Measurements from ENCODE around the gene NUBPL. TPM values are rescaled to one million over a fixed set of nuclear protein-coding genes. Genes with fewer than 3 reads are reported as not detected.
A peak's percentile ranks its signal among the peaks of the same experiment; 100 is the strongest.

NUBPL gene
- total and polyA plus RNA-seq, 12 donors: 3.6 to 27.3 (median 16.9) TPM

DNA sequence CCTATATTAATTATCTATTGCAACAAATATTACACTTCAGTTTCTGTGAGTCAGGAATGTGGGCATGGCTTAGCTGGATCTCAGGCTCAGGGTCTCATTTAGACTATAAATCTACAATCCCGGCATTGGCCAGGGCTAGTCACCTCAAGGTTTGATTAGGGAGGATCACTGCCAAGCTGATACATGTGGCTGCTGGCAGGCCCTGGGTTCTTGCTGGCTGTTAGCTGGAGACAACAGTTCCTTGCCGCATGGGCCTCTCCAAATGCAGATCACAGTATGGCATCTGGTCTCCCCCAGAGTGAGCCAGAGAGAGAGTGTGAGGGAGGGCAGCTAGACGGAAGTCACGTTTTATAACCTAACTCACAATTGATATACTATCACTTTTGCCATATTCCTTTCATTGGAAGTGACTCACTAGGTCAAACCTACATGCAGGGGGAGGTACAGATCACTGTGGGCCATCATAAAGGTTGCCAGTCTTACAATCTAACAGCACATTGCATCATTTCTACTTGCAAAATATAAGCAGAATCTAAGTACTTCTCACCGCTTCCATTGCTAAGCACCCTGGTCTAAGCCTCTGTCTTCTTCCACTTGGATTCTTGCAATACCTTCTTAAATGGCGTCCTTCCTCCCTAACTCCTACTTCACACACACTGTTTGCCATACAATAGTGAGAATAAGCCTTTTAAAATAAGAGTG, 341.9 kb downstream of the NUBPL start:
- no peak for TF ChIP-seq POLR2A (IDR thresholded peaks at IDR 0.05)
- TF ChIP-seq, protein P1, sequence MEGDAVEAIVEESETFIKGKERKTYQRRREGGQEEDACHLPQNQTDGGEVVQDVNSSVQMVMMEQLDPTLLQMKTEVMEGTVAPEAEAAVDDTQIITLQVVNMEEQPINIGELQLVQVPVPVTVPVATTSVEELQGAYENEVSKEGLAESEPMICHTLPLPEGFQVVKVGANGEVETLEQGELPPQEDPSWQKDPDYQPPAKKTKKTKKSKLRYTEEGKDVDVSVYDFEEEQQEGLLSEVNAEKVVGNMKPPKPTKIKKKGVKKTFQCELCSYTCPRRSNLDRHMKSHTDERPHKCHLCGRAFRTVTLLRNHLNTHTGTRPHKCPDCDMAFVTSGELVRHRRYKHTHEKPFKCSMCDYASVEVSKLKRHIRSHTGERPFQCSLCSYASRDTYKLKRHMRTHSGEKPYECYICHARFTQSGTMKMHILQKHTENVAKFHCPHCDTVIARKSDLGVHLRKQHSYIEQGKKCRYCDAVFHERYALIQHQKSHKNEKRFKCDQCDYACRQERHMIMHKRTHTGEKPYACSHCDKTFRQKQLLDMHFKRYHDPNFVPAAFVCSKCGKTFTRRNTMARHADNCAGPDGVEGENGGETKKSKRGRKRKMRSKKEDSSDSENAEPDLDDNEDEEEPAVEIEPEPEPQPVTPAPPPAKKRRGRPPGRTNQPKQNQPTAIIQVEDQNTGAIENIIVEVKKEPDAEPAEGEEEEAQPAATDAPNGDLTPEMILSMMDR (IDR thresholded peaks at IDR 0.05): no peak
- H3K4me3 ChIP-seq: no peak overlapping the region
- no peaks in the 10 kb centered on the region for H3K27me3 ChIP-seq
- 64 to 80% (median 67%) methylated on average over 6 of the region's 6 CpGs for WGBS, 4 donors
- no peaks in the 10 kb centered on the region for H3K36me3 ChIP-seq (replicated peaks in 1 of 2)
- H3K4me1 ChIP-seq (replicated peaks in 1 of 2): no peaks in the 10 kb centered on the region
- no peak overlapping the region for H3K27ac ChIP-seq
- no peaks in the 10 kb centered on the region for H3K9me3 ChIP-seq (replicated peaks in 1 of 3)
- intact Hi-C loops (cut with DNase I): no loop called here
- peak in 6 of 7 donors; percentile 32 to 68 (median 44) for DNase-seq

DNA sequence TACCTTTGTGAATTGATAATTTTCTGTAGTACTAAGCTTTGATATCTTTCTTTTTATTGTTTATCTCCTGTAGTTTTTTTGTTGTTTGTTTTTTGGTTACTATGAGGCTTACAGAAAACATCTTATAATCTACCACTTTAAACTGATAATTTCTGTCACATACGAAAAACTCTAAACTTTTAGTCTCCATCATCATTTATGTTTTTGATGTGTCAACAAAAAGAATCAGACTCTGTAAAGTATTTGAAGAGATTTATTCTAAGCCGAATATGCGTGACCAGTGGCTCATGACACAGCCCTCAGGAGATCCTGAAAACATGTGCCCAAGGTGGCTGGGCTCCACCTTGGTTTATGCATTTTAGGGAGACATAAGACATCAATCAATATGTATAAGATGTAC, 348.8 kb downstream of the NUBPL start:
- WGBS, 4 donors: 90 to 93% (median 91%) methylated on average over 3 of the region's 3 CpGs
- intact Hi-C loops (cut with DNase I): no loop called here
- no peak for DNase-seq
- Histone ChIP-seq H3K36me3 (replicated peaks in 1 of 2) (no peaks in the 10 kb centered on the region), H3K9me3 (replicated peaks in 1 of 3) (peaks cover 0 to 9% (median 7%) of the 10 kb centered on the region in 3 donors), H3K4me3 (no peak overlapping the region), H3K27me3 (no peaks in the 10 kb centered on the region), H3K27ac (no peak overlapping the region), H3K4me1 (replicated peaks in 1 of 2) (no peaks in the 10 kb centered on the region)
- TF ChIP-seq, protein P1 (IDR thresholded peaks at IDR 0.05): no peak
- TF ChIP-seq POLR2A (IDR thresholded peaks at IDR 0.05): no peak

Small RNA genes lying within 50 kb of the gene (small RNA-seq; reads per million reads assigned to genes)
- gene RNU6-455P (0 reads per million in 2 donors), gene RNU6-602P (0 reads per million in 2 donors)

Other genes with a start within 250 kb of the NUBPL start
- 10 to 100 TPM; 20.8 to 60.4 (median 42.1) TPM for gene HEATR5A, start 140.9 kb upstream of the NUBPL start, total RNA-seq
- 10 to 100 TPM; 27.2 to 39.4 (median 35.7) TPM for gene HEATR5A, start 140.9 kb upstream of the NUBPL start, polyA plus RNA-seq
- 10 to 100 TPM; 20.7 to 50.1 (median 28.4) TPM for gene DTD2, start 103.9 kb upstream of the NUBPL start, total RNA-seq
- 10 to 100 TPM in 1 of 3 donors, 1 to 10 TPM in 2; 6.0 to 22.2 (median 8.0) TPM for gene DTD2, start 103.9 kb upstream of the NUBPL start, polyA plus RNA-seq
- gene GPR33, start 73.4 kb upstream of the NUBPL start, total RNA-seq: not detected
- gene GPR33, start 73.4 kb upstream of the NUBPL start, polyA plus RNA-seq: not detected

Measured in adrenal gland (tissue), 12 donors.